SK-N-MC (cell line): ENCODE results near the gene DYNLRB2.

Experiments
- DNase-seq: peaks from one replicate; pipeline ENCODE4 v3.0.0-alpha.2; 2011; ENCODE audit warnings: low read depth, low spot score
- H3K27ac ChIP-seq: fragments of 200-600 bp; sonication (generic); 2 replicates; pipeline ENCODE4 v1.5.1; 2016; ENCODE audit warnings: mixed run types
- H3K36me3 ChIP-seq: fragments of 200-600 bp; sonication (generic); 2 replicates; pipeline ENCODE4 v1.6.1; 2017; ENCODE audit warnings: antibody characterized with exemption, low read length, mixed read lengths; ENCODE audit not compliant: insufficient read depth
- H3K4me3 ChIP-seq: fragments of 200-600 bp; sonication (generic); 2 replicates; pipeline ENCODE4 v1.5.1; 2016
- H3K9ac ChIP-seq: fragments of 200-600 bp; sonication (generic); 2 replicates; pipeline ENCODE4 v1.8.0; 2017; ENCODE audit warnings: mixed run types, mixed read lengths; ENCODE audit not compliant: insufficient read length
- H3K9me3 ChIP-seq: fragments of 200-600 bp; sonication (generic); 2 replicates; pipeline ENCODE4 v1.6.1; 2017; ENCODE audit warnings: low read depth, mild to moderate bottlenecking, antibody characterized with exemption, low read length, moderate library complexity, mixed read lengths
- EZH2 ChIP-seq: fragments of 200-600 bp; sonication (generic); IDR thresholded peaks from one replicate; pipeline ENCODE4 v1.6.1; 2017; ENCODE audit warnings: antibody characterized with exemption
- FOXP2 ChIP-seq: optimal IDR thresholded peaks from 2 replicates; pipeline ENCODE3; 2011; ENCODE audit warnings: mild to moderate bottlenecking, moderate library complexity; ENCODE audit not compliant: insufficient read depth; ENCODE audit errors: extremely low read length, control extremely low read depth
- POLR2AphosphoS5 ChIP-seq: IDR thresholded peaks from 2 replicates; pipeline ENCODE4 v1.6.1; 2012; ENCODE audit warnings: mild to moderate bottlenecking, low read depth, low read length, borderline replicate concordance

DYNLRB2 gene

DNA sequence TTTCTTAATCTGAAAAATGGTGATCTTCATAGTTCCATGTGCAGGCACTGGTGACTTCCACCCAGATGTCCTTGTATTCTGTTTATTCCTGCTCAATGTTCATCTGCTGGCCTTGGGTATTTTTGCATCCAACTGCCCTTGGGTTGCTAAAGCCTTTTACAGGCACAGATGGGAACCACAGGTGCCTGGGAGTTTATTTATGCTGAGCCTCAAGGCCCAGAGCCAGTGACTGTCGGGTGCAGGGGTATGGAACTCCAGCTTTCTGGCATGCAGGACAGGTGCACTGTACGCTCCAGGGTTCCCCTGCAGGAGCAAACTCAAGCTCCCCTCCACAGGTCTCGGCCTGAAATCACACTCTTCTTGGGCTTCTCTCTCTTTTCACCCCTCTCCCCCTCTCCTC, 22.3 kb downstream of the DYNLRB2 start:
- H3K9ac ChIP-seq = no peak overlapping the region
- TF ChIP-seq EZH2 = no peak
- TF ChIP-seq FOXP2 = no peak
- no peak for TF ChIP-seq POLR2AphosphoS5
- no peak overlapping the region for H3K27ac ChIP-seq
- no peak overlapping the region for H3K4me3 ChIP-seq
- no peaks in the 10 kb centered on the region for H3K36me3 ChIP-seq
- no peak for DNase-seq
- H3K9me3 ChIP-seq = no peaks in the 10 kb centered on the region

GRCh38 chr16:80564394-80564793, 23.6 kb downstream of the DYNLRB2 start:
- Histone ChIP-seq H3K36me3 (no peaks in the 10 kb centered on the region), H3K9me3 (no peaks in the 10 kb centered on the region), H3K4me3 (no peak overlapping the region), H3K9ac (no peak overlapping the region), H3K27ac (no peak overlapping the region)
- no peak for TF ChIP-seq POLR2AphosphoS5
- no peak for TF ChIP-seq EZH2
- no peak for TF ChIP-seq FOXP2
- no peak for DNase-seq

DNA sequence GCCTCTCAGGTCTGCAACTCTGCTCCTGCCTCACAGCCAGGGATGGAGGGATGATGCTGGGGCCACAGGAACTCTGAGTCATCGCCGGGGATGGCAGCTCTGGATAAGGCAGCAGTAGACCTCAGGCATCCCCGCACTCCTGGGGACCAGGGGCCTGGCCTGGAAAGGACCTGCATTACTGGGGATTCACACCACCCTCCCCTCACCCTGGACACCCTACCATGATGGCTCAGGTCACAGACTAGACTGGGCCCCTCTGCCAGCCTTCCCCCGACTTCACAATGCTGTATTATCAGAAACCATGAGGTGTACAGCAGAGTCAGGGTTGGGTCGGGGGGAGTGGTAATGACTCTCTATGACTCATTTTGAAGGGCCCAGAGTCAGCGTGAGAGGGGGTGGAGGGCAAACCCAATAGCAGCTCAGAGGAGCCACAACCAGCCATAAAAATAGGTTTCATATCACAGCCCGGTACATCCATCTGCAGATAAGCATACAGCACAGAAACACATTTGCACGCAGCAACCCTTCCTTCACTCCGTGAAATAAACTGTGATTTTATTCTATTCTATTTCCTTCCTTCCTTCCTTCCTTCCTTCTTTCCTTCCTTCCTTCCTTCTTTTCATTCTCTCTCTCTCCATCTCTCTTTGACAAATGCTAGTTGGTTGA, 28.8 kb downstream of the DYNLRB2 start:
- Histone ChIP-seq H3K36me3 (no peaks in the 10 kb centered on the region), H3K9me3 (no peaks in the 10 kb centered on the region), H3K27ac (no peak overlapping the region), H3K9ac (no peak overlapping the region), H3K4me3 (no peak overlapping the region)
- DNase-seq = no peak
- TF ChIP-seq FOXP2 (no peak), POLR2AphosphoS5 (no peak), EZH2 (no peak)

DNA sequence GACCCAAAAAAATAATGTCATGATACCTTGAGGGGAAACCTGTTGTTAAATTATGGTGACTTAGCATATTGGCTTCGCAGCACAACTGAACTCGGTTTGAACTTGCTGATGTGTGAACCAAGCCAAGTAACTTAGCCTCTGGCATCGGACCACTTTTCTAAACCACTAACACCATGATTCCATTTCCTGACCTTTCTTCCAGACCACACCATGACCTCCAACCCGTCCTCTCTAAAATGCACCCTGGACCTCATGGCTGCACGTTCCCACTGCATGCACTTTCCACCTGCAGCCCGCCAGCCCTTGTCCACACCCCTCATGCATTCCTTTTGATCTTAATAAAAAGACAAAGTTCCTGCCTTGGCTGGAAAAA, 29.3 kb downstream of the DYNLRB2 start:
- Histone ChIP-seq H3K9me3 (no peaks in the 10 kb centered on the region), H3K27ac (no peak overlapping the region), H3K4me3 (no peak overlapping the region), H3K36me3 (no peaks in the 10 kb centered on the region), H3K9ac (no peak overlapping the region)
- TF ChIP-seq FOXP2 (no peak), EZH2 (no peak), POLR2AphosphoS5 (no peak)
- no peak for DNase-seq

DNA sequence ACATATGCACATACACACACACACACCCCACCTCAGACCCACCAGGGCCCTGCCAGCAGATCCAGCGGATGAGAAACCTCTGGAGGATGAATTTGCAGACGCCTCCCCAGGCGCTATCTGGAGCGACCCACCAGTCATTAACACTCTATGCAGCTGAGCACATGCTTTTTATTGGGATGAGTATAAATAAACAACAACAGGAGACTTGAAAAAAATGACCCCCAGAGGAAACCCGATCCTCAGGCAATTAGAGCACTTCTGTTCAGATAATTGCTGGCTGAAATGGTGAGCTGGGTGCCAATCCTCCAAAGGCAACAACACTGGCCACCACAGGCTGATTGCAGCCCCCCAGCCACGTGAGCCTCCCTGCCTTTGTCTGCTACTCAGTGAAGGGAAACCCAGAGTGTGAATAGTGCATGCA, 32.9 kb downstream of the DYNLRB2 start:
- Histone ChIP-seq H3K27ac (no peak overlapping the region), H3K36me3 (no peaks in the 10 kb centered on the region), H3K9me3 (no peaks in the 10 kb centered on the region), H3K4me3 (no peak overlapping the region), H3K9ac (no peak overlapping the region)
- no peak for TF ChIP-seq FOXP2
- TF ChIP-seq POLR2AphosphoS5 = no peak
- no peak for TF ChIP-seq EZH2
- no peak for DNase-seq

DNA sequence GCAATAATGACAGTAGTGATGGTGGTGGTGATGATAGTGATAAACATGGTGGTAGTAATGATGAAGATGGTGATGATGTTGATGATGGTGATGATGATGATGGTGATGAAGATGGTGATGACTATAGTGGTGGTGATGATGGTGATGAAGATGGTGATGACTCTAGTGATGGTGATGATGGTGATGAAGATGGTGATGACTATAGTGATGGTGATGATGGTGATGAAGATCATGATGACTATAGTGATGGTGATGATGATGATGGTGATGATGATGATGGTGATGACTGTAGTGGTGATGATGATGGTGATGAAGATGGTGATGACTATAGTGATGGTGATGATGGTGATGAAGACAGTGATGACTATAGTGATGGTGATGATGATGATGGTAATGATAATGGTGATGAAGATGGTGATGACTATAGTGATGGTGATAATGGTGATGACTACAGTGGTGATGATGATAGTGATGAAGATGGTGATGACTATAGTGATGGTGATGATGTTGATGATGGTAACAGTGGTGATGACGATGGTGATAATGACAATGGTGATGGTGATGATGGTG, 35.6 kb downstream of the DYNLRB2 start:
- DNase-seq = no peak
- TF ChIP-seq EZH2 = no peak
- no peak for TF ChIP-seq POLR2AphosphoS5
- no peak for TF ChIP-seq FOXP2
- Histone ChIP-seq H3K9me3 (no peaks in the 10 kb centered on the region), H3K4me3 (no peak overlapping the region), H3K36me3 (no peaks in the 10 kb centered on the region), H3K9ac (no peak overlapping the region), H3K27ac (no peak overlapping the region)

DNA sequence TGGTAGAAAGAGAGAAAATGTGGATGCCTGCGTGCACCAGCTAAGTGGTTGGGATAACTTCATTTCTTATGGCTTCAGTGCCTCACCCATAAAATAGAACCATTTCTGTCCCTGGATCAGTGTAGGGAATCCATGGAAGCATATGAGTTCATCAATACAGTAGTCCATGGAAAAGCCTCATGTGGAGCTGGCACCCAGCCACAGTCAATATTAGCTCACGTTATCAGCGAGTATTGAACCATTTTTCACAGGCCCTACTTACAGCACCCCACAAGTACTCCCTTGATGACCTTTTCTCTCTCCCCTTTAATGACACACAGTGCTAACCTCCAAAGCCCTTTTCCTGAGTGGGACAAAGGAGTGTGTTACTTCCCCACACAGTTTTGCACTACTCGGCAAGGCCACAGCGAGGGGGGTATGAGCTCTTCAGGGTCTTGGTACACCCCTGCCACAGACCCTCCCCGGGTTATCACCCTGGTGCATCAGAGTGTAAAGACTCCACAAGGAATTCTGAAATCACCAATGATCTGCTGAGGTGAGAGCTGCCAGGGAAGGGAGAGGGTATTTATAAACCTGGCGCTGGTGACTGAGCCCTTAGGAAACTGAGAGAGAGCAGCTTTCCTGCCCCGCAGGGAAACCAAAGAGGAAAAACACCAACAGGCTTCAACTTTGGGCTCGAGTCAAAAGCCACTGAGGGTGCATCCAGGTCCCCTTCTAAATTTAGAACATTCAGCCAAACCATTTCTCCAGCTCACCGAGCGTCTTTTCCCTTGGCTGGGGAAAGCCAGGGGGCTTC, 36.9 kb downstream of the DYNLRB2 start:
- Histone ChIP-seq H3K27ac (no peak overlapping the region), H3K9me3 (no peaks in the 10 kb centered on the region), H3K9ac (no peak overlapping the region), H3K36me3 (no peaks in the 10 kb centered on the region), H3K4me3 (no peak overlapping the region)
- no peak for TF ChIP-seq FOXP2
- DNase-seq = no peak

DNA sequence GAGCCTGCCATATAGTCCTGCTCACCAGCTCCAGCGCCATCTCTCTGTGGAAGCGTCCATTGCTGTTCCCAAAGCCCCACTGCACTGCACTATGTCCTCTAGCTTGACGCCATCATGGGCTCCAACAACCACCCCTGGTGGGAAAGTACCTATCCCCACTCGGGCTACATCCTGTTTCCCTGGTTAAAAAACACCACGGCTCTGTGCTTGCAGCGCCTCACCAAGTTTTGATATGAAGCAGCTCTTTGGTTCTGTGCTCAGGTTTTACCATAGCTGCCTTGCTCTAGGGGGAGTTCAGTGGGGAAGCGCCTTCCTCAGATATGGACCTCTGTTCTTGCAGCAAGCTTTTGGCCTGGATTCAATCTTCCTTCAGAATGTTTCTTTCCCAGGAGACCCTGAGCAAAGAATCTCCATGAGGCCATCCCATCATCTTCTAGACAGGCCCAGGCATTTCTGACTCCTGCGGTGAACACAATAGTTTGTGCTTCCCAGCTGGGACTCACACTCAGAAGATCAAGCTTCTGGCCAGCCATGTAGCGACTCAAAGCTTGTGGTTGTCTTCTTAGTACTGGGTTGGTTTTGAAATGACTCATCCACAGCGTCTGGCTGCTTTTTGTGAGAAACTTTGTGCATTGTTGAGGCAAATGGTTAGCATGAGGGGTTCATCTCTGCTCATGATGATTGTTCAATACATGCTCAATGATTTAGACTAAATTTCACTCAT, 39.5 kb downstream of the DYNLRB2 start:
- DNase-seq = no peak
- TF ChIP-seq FOXP2 (no peak), POLR2AphosphoS5 (no peak), EZH2 (no peak)
- Histone ChIP-seq H3K9me3 (no peaks in the 10 kb centered on the region), H3K9ac (no peak overlapping the region), H3K4me3 (no peak overlapping the region), H3K27ac (no peak overlapping the region), H3K36me3 (no peaks in the 10 kb centered on the region)

GRCh38 chr16:80583466-80583865, 42.7 kb downstream of the DYNLRB2 start:
- no peaks in the 10 kb centered on the region for H3K9me3 ChIP-seq

More at GRCh38 chr16:80583466-80583865, 42.7 kb downstream of the DYNLRB2 start:
- Histone ChIP-seq H3K27ac (no peak overlapping the region), H3K36me3 (no peaks in the 10 kb centered on the region), H3K4me3 (no peak overlapping the region), H3K9ac (no peak overlapping the region)
- no peak for DNase-seq
- no peak for TF ChIP-seq FOXP2
- TF ChIP-seq EZH2 = no peak
- no peak for TF ChIP-seq POLR2AphosphoS5
